Subcutaneous abdominal adipose tissue (tissue), 5 donors: ENCODE results near the gene IQGAP1.

Experiments used
- H3K27ac ChIP-seq: one replicate; pipeline ENCODE4 v1.7.0; 2013; ENCODE audit warnings: low read depth, mild to moderate bottlenecking, inconsistent platforms, low read length, moderate library complexity
- H3K27me3 ChIP-seq, 5 donors: one replicate each; pipeline ENCODE4 v1.7.0; 2013; ENCODE audit warnings: low read length in 5 of 5, inconsistent platforms in 1 of 5; ENCODE audit not compliant: control insufficient read depth in 5 of 5, insufficient read depth in 4 of 5
- H3K36me3 ChIP-seq, 5 donors: one replicate each; pipeline ENCODE4 v1.7.0; 2013; ENCODE audit warnings: low read length in 5 of 5; ENCODE audit not compliant: control insufficient read depth in 5 of 5, insufficient read depth in 5 of 5
- H3K4me1 ChIP-seq, 5 donors: one replicate each; pipeline ENCODE4 v1.7.0; 2013; ENCODE audit warnings: low read length in 5 of 5, mild to moderate bottlenecking in 3 of 5, moderate library complexity in 1 of 5; ENCODE audit not compliant: control insufficient read depth in 5 of 5, insufficient read depth in 5 of 5
- H3K4me3 ChIP-seq, 5 donors: one replicate each; pipeline ENCODE4 v1.7.0; 2013; ENCODE audit warnings: low read length in 5 of 5, low read depth in 1 of 5
- H3K9ac ChIP-seq, 5 donors: one replicate each; pipeline ENCODE4 v1.7.0; 2013; ENCODE audit warnings: low read length in 5 of 5, mild to moderate bottlenecking in 4 of 5, moderate library complexity in 3 of 5
- H3K9me3 ChIP-seq, 5 donors: one replicate each; pipeline ENCODE4 v1.7.0; 2013; ENCODE audit warnings: low read length in 5 of 5; ENCODE audit not compliant: control insufficient read depth in 5 of 5
- donor health status: healthy.
- donor health status: healthy.
- donor health status: healthy.
- donor health status: healthy.
- donor health status: healthy.

IQGAP1 gene

GRCh38 chr15:90418627-90419026 is 30.6 kb downstream of the IQGAP1 start:
- Histone ChIP-seq H3K4me1 (peaks cover 0 to 58% (median 54%) of the 10 kb centered on the region in 5 donors), H3K36me3 (no peaks in the 10 kb centered on the region), H3K27me3 (no peaks in the 10 kb centered on the region), H3K4me3 (peak overlapping the region in 1 of 5 donors; percentile 4), H3K9ac (no peak overlapping the region), H3K9me3 (no peaks in the 10 kb centered on the region), H3K27ac (peak overlapping the region; percentile 67)

- Histone ChIP-seq H3K36me3 (no peaks in the 10 kb centered on the region), H3K4me3 (no peak overlapping the region), H3K4me1 (peaks cover 0 to 59% (median 56%) of the 10 kb centered on the region in 5 donors), H3K27ac (peak overlapping the region; percentile 67), H3K27me3 (no peaks in the 10 kb centered on the region), H3K9ac (no peak overlapping the region), H3K9me3 (no peaks in the 10 kb centered on the region)
Observed at GRCh38 chr15:90419206-90419605, 31.2 kb downstream of the IQGAP1 start.

- no peak overlapping the region for H3K4me3 ChIP-seq
Observed at GRCh38 chr15:90419738-90420406, 31.8 kb downstream of the IQGAP1 start.

GRCh38 chr15:90420451-90420850 is 32.4 kb downstream of the IQGAP1 start:
- no peak overlapping the region for H3K4me3 ChIP-seq
- H3K27ac ChIP-seq, result peak overlapping the region; percentile 64
- H3K36me3 ChIP-seq, result no peaks in the 10 kb centered on the region
- no peaks in the 10 kb centered on the region for H3K9me3 ChIP-seq
- H3K27me3 ChIP-seq, result no peaks in the 10 kb centered on the region
- peaks cover 0 to 58% (median 53%) of the 10 kb centered on the region in 5 donors for H3K4me1 ChIP-seq
- peak overlapping the region in 2 of 5 donors; percentile 14 to 25 for H3K9ac ChIP-seq

More at GRCh38 chr15:90419738-90420406, 31.8 kb downstream of the IQGAP1 start:
- Histone ChIP-seq H3K9ac (peak overlapping the region in 2 of 5 donors; percentile 14 to 25), H3K4me1 (peaks cover 0 to 55% (median 54%) of the 10 kb centered on the region in 5 donors), H3K36me3 (no peaks in the 10 kb centered on the region), H3K9me3 (no peaks in the 10 kb centered on the region), H3K27me3 (no peaks in the 10 kb centered on the region), H3K27ac (peak overlapping the region; percentile 64)

- no peaks in the 10 kb centered on the region for H3K27me3 ChIP-seq
- H3K4me1 ChIP-seq, result peaks cover 0 to 64% (median 57%) of the 10 kb centered on the region in 5 donors
- peak overlapping the region; percentile 32 for H3K27ac ChIP-seq
- H3K4me3 ChIP-seq, result no peak overlapping the region
- no peaks in the 10 kb centered on the region for H3K9me3 ChIP-seq
- H3K9ac ChIP-seq, result no peak overlapping the region
- no peaks in the 10 kb centered on the region for H3K36me3 ChIP-seq
Observed at GRCh38 chr15:90421527-90421926, 33.5 kb downstream of the IQGAP1 start.

GRCh38 chr15:90422043-90422442 is 34.0 kb downstream of the IQGAP1 start:
- Histone ChIP-seq H3K27ac (peak overlapping the region; percentile 32), H3K4me3 (no peak overlapping the region), H3K27me3 (no peaks in the 10 kb centered on the region), H3K9ac (no peak overlapping the region), H3K4me1 (peaks cover 0 to 64% (median 57%) of the 10 kb centered on the region in 5 donors), H3K9me3 (no peaks in the 10 kb centered on the region), H3K36me3 (peaks cover 0 to 4% (median 2%) of the 10 kb centered on the region in 5 donors)

- Histone ChIP-seq H3K4me1 (peaks cover 0 to 64% (median 57%) of the 10 kb centered on the region in 5 donors), H3K9me3 (no peaks in the 10 kb centered on the region), H3K36me3 (peaks cover 0 to 10% (median 8%) of the 10 kb centered on the region in 5 donors), H3K4me3 (no peak overlapping the region), H3K27ac (peak overlapping the region; percentile 61), H3K9ac (no peak overlapping the region), H3K27me3 (no peaks in the 10 kb centered on the region)
Observed at GRCh38 chr15:90422936-90423335, 34.9 kb downstream of the IQGAP1 start.

GRCh38 chr15:90423801-90424319 is 35.8 kb downstream of the IQGAP1 start:
- Histone ChIP-seq H3K36me3 (peaks cover 0 to 16% (median 9%) of the 10 kb centered on the region in 5 donors), H3K27ac (peak overlapping the region; percentile 61), H3K4me3 (no peak overlapping the region), H3K4me1 (peaks cover 0 to 58% (median 51%) of the 10 kb centered on the region in 5 donors), H3K9me3 (no peaks in the 10 kb centered on the region), H3K9ac (peak overlapping the region in 1 of 5 donors; percentile 16), H3K27me3 (no peaks in the 10 kb centered on the region)

- Histone ChIP-seq H3K4me3 (no peak overlapping the region), H3K36me3 (peaks cover 3 to 29% (median 17%) of the 10 kb centered on the region in 5 donors), H3K27me3 (no peaks in the 10 kb centered on the region), H3K9me3 (no peaks in the 10 kb centered on the region), H3K9ac (no peak overlapping the region), H3K27ac (no peak overlapping the region), H3K4me1 (peaks cover 0 to 41% (median 34%) of the 10 kb centered on the region in 5 donors)
Observed at GRCh38 chr15:90425726-90426346, 37.8 kb downstream of the IQGAP1 start.

- H3K27me3 ChIP-seq, result no peaks in the 10 kb centered on the region
- no peak overlapping the region for H3K9ac ChIP-seq
- H3K4me1 ChIP-seq, result peaks cover 0 to 31% (median 23%) of the 10 kb centered on the region in 5 donors
- H3K27ac ChIP-seq, result no peak overlapping the region
- H3K9me3 ChIP-seq, result no peaks in the 10 kb centered on the region
- H3K36me3 ChIP-seq, result peaks cover 3 to 29% (median 17%) of the 10 kb centered on the region in 5 donors
- H3K4me3 ChIP-seq, result no peak overlapping the region
Observed at GRCh38 chr15:90427185-90427584, 39.1 kb downstream of the IQGAP1 start.
